Measurements from ENCODE around the gene CHRDL2. TPM values are rescaled to one million over a fixed set of nuclear protein-coding genes. Genes with fewer than 3 reads are reported as not detected.
A peak's percentile ranks its signal among the peaks of the same experiment; 100 is the strongest.

CHRDL2 gene
- total and polyA plus RNA-seq, 2 of the 4 experiments (the other 2 are of a cell fraction), result 0.80 TPM; not detected in 1

DNA sequence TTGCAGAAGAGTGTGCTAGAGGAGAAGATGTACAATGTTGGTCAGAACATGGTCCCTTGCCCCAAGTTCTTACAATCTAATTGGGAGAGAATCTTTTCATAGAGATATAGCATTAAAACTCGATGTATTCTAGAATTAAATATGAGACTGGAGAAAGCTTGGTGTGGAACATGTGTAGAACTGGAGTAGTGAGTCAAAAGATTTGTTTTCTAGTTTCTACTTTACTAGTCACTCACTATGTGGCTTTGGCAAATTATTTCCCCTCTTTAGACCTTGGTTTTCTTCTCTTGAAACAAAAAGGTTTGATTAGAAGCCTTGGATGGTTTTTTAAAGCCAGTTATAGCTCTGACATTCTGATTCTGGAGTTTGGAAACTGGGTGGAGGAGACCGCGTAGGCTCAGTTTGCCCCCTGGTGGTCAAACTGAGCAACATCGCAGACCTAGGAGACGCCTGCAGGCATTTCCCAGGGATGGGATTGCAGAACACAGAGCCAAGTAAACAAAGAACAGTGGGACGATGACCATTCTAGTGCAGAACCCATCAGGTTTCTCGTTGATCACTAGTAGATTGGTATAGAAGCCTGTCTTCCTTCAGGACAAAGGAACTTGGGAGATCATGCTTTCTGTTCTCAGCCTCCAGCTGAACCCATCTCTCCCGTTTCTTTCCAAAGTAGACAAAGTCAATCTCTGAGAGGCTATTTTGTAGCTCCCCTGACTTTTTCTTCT lies 8.5 kb upstream of the CHRDL2 start:
- intact Hi-C loops (cut with micrococcal nuclease) (loop anchor here (1.0 to 5.0 kb wide), 2 partner anchors 286 to 482 kb away; no protein-coding TSS in a partner anchor), in situ Hi-C loops (cut with MboI; ENCODE audit: low sequenced_read_pairs) (loop anchor here (10.0 kb wide), 1 partner anchor 485 kb away; no protein-coding TSS in a partner anchor), dilution Hi-C loops (cut with HindIII; ENCODE audit: low sequenced_read_pairs, unreplicated experiment) (loop anchor here (25.0 kb wide), 1 partner anchor 127 kb away; no protein-coding TSS in a partner anchor)
- Histone ChIP-seq H3K79me1 (ENCODE audit: low read depth in 1 of 2, low read length in 2 of 2) (peaks cover 0 to 6% of the 10 kb centered on the region in 2 experiments; a peak in 1 of 4 replicates), H2BK20ac (ENCODE audit: low read depth, low read length) (no peak overlapping the region), H3K36me3 (ENCODE audit: control insufficient read depth, insufficient read depth, low read length) (no peaks in the 10 kb centered on the region), H4K20me1 (ENCODE audit: insufficient read depth, low read length) (no peaks in the 10 kb centered on the region), H2BK15ac (ENCODE audit: low read depth, low read length) (no peak overlapping the region), H3K27ac (ENCODE audit: insufficient read depth, low read length) (no peak overlapping the region), H3K4me3 (ENCODE audit: insufficient read depth, low read depth, low read length) (no peak overlapping the region), H3K14ac (replicated peaks; ENCODE audit: low read depth, low read length) (no peak overlapping the region), H4K8ac (ENCODE audit: low read depth in 2 of 2, low read length in 2 of 2) (no peak overlapping the region), H2AFZ (replicated peaks; ENCODE audit: low read length, poor library complexity) (no peak overlapping the region), H2AK9ac (replicated peaks; ENCODE audit: low read depth, low read length, poor library complexity) (no peak overlapping the region), H3K9me3 (ENCODE audit: control insufficient read depth, insufficient read depth, low read length) (peaks cover 2% of the 10 kb centered on the region; the same call in 1 of the 2 replicates), H3K18ac (ENCODE audit: low read depth, low read length) (no peak overlapping the region), H2BK120ac (ENCODE audit: low read depth, low read length) (no peak overlapping the region), H2AK5ac (ENCODE audit: low read depth, low read length) (no peak overlapping the region), H3K9ac (ENCODE audit: low read depth, low read length) (no peak overlapping the region), H3K4ac (ENCODE audit: low read depth, low read length) (no peak overlapping the region), H4K5ac (ENCODE audit: low read depth, low read length) (no peak overlapping the region), H3K9me1 (ENCODE audit: insufficient read depth, low read length) (peaks cover 10% of the 10 kb centered on the region), H4K91ac (ENCODE audit: insufficient read depth, low read depth, low read length) (no peak overlapping the region), H3K4me2 (ENCODE audit: low read depth, low read length) (no peak overlapping the region), H3K4me1 (ENCODE audit: control insufficient read depth, insufficient read depth, low read length) (peaks cover 8% of the 10 kb centered on the region), H2BK5ac (ENCODE audit: low read depth, low read length, poor library complexity, severe bottlenecking) (no peak overlapping the region), H3K23ac (ENCODE audit: low read depth, low read length) (no peak overlapping the region), H3K56ac (ENCODE audit: extremely low read depth, insufficient read depth, low read length) (no peak overlapping the region), H3K27me3 (ENCODE audit: control insufficient read depth, insufficient read depth, low read length) (peaks cover 4% of the 10 kb centered on the region; the same call in 1 of the 2 replicates)
- WGBS, 2 experiments (ENCODE audit: extremely low coverage in 2 of 2, insufficient read length in 1 of 2), result 29% methylated on average over 6 of the region's 8 CpGs; no CpG with 5 or more reads in 1 of the 2 experiments
- no TSS peak for BruUV-seq (replicated peaks)
- peak; percentile 73 for DNase-seq
- ChIA-PET POLR2A (ENCODE audit: unreplicated experiment) (no interaction called here), CTCF (interaction anchor here (0.6 to 2.0 kb wide), 19 partner anchors 10 to 167 kb away, joined by 3 to 10 read pairs (median 3); no protein-coding TSS in a partner anchor)
- peak; percentile 93 for ATAC-seq (ENCODE audit: low read depth)
- TF ChIP-seq MXI1 (IDR thresholded peaks at IDR 0.05; ENCODE audit: borderline replicate concordance, low read depth, low read length) (no peak), MAZ (IDR thresholded peaks at IDR 0.05; ENCODE audit: borderline replicate concordance, low read depth, low read length) (no peak), MAFK (IDR thresholded peaks at IDR 0.05; ENCODE audit: low read depth, low read length) (no peak), CHD1 (IDR thresholded peaks at IDR 0.05; ENCODE audit: low read depth, low read length) (no peak), SMC3 (IDR thresholded peaks at IDR 0.05; ENCODE audit: low read depth, low read length) (peak; percentile 93), CEBPB (IDR thresholded peaks at IDR 0.05; ENCODE audit: low read depth, low read length) (peak; percentile 63), RAD21 (IDR thresholded peaks at IDR 0.05; ENCODE audit: low read length) (peak; percentile 90), RFX5 (IDR thresholded peaks at IDR 0.05; ENCODE audit: low read depth, low read length) (0 out of 2 replicates have a peak, but pooled peaks have one; percentile 22), NFE2L2 (IDR thresholded peaks at IDR 0.05; ENCODE audit: low read depth, low read length) (no peak), RCOR1 (IDR thresholded peaks at IDR 0.05; ENCODE audit: insufficient replicate concordance, low read length) (no peak), FOS (IDR thresholded peaks at IDR 0.05; ENCODE audit: low read depth, low read length) (no peak)
- TF ChIP-seq, protein P1, sequence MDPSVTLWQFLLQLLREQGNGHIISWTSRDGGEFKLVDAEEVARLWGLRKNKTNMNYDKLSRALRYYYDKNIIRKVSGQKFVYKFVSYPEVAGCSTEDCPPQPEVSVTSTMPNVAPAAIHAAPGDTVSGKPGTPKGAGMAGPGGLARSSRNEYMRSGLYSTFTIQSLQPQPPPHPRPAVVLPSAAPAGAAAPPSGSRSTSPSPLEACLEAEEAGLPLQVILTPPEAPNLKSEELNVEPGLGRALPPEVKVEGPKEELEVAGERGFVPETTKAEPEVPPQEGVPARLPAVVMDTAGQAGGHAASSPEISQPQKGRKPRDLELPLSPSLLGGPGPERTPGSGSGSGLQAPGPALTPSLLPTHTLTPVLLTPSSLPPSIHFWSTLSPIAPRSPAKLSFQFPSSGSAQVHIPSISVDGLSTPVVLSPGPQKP (IDR thresholded peaks at IDR 0.05; ENCODE audit: borderline replicate concordance, low read depth, low read length), result no peak
- TF ChIP-seq, protein P2, sequence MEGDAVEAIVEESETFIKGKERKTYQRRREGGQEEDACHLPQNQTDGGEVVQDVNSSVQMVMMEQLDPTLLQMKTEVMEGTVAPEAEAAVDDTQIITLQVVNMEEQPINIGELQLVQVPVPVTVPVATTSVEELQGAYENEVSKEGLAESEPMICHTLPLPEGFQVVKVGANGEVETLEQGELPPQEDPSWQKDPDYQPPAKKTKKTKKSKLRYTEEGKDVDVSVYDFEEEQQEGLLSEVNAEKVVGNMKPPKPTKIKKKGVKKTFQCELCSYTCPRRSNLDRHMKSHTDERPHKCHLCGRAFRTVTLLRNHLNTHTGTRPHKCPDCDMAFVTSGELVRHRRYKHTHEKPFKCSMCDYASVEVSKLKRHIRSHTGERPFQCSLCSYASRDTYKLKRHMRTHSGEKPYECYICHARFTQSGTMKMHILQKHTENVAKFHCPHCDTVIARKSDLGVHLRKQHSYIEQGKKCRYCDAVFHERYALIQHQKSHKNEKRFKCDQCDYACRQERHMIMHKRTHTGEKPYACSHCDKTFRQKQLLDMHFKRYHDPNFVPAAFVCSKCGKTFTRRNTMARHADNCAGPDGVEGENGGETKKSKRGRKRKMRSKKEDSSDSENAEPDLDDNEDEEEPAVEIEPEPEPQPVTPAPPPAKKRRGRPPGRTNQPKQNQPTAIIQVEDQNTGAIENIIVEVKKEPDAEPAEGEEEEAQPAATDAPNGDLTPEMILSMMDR (conservative IDR thresholded peaks at IDR 0.05; ENCODE audit: low read depth, low read length), result peak; percentile 91
- TF ChIP-seq, protein P3, sequence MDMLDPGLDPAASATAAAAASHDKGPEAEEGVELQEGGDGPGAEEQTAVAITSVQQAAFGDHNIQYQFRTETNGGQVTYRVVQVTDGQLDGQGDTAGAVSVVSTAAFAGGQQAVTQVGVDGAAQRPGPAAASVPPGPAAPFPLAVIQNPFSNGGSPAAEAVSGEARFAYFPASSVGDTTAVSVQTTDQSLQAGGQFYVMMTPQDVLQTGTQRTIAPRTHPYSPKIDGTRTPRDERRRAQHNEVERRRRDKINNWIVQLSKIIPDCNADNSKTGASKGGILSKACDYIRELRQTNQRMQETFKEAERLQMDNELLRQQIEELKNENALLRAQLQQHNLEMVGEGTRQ (IDR thresholded peaks at IDR 0.05; ENCODE audit: low read depth, low read length), result no peak
